ENCODE results near the gene ARMCX4.
"Not testable (repeated sequence)": the region's sequence is repeated elsewhere in the genome, so short reads cannot be mapped to it uniquely, and the experiment has no call there.

Gene ARMCX4

GRCh38 chrX:101485212-101485949 lies at the start of gene ARMCX4:
Gene ARMCX4 (plus strand): TSS chrX:101485456. CDS start chrX:101488590, 3,134 bp downstream.
- peak in 2 of 3 donors; percentile 11 to 12 for DNase-seq (ENCODE audit: low read depth in 3 of 3)

- DNase-seq (ENCODE audit: low read depth in 3 of 3) = no peak
These were observed 43.2 kb upstream of the ARMCX4 start for GRCh38 chrX:101442085-101442484.

GRCh38 chrX:101449279-101449678 lies 36.0 kb upstream of the ARMCX4 start:
- DNase-seq (ENCODE audit: low read depth in 3 of 3) = no peak

GRCh38 chrX:101450085-101450484 lies 35.2 kb upstream of the ARMCX4 start:
- DNase-seq (ENCODE audit: low read depth in 3 of 3) = no peak

DNA sequence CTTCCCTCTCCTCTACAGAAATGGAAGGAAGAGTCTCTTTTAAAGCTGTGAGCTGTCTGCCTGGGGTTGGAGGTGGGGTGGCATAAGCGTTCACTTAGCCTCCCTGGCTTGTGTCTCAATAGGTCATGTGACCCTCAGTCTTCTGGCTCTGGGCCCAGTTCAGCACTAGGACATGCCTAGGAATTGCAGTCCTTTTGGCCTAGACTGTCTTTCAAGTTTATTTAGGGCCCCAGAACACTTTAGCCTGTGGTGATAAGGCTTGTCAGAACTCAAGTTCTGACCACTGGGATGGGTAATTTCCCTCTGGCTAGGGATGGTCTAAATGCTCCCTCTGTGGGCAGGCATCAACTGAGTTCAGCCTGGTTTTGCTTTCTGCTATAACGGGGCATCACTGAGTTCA lies 34.3 kb upstream of the ARMCX4 start:
- no peak for DNase-seq (ENCODE audit: low read depth in 3 of 3)

- no peak for DNase-seq (ENCODE audit: low read depth in 3 of 3)
These were observed 33.2 kb upstream of the ARMCX4 start for GRCh38 chrX:101452056-101452455.

DNA sequence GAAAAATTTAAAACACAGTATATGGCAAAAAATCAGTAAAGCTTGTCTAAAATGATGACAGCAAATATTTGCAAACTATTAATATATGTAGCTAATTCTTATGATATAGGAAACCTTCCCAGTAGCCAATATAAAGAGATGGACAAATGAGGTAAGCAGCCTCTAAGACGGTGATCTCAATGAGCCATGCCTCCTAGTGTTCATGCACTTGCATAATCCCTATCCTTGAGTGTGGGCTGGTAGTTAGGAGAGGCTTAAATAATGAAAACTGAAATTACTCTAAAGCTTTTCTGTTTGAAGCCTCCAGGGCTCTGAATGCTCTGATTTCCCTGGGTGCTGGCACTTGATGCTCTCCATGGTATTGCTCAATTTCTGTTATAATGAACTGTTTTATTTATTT lies 24.6 kb upstream of the ARMCX4 start:
- no peak for DNase-seq (ENCODE audit: low read depth in 3 of 3)

DNA sequence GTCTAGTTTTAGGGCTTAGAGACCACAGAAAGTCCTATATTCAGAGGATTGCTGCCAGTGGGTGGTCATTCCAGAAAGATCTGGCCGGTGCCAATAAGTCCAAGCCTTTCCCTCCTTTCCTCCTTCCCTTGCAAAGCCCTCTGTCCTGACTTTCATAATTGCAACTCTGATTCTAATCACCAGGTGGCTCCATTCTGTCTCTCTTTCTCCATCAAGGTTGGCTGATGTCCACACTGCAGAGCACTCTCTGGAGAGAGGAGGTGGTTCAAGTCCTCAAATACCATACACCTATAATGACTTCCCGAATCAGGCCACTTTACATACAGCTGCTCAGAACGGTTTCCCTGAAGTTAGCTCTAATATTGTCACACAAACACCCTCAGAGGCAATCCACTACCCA lies 22.4 kb upstream of the ARMCX4 start:
- DNase-seq (ENCODE audit: low read depth in 3 of 3) = no peak

- DNase-seq (ENCODE audit: low read depth in 3 of 3) = no peak
These were observed 6.9 kb upstream of the ARMCX4 start for GRCh38 chrX:101478366-101478765.

DNA sequence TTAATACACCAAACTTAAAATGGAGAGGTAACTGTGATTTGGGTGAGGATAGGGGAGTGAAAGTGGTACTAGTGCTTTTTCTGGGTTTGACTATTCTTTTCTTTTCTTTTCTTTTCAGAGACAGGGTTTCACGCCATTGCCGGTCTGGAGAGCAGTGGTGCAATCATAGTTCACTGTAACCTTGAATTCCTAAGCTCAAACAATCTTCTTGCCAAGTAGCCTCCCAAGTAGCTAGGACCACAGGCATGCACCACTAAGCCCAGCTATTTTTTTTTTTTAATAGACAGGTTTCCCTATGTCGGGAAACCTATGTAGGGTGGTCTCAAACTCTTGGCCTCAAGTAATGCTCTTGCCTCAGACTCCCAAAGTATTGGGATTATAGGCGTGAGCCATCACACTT lies 3.0 kb upstream of the ARMCX4 start:
- no peak for DNase-seq (ENCODE audit: low read depth in 3 of 3)

DNA sequence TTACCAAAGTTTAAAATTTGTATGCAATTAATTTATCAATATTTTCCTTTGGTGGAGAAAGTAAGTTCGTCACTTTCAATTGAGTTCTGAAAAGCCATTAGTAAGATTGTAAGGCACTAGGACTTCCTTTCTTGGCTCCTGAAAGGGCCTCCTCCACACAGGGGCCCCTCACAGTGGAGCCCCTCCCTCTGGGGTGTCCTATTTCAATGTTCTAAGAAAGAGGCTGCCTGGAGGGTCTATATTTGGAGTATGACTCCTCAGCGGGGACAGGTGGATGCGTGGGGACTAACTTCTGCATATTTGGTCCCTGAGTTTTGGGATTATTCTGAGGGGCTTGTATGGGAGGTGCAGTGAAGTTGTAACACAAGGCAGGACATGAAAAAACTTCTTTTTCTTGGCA lies 1.6 kb upstream of the ARMCX4 start:
- DNase-seq (ENCODE audit: low read depth in 3 of 3) = no peak

- no peak for DNase-seq (ENCODE audit: low read depth in 3 of 3)
These were observed 1.1 kb upstream of the ARMCX4 start for GRCh38 chrX:101484135-101484534.

DNA sequence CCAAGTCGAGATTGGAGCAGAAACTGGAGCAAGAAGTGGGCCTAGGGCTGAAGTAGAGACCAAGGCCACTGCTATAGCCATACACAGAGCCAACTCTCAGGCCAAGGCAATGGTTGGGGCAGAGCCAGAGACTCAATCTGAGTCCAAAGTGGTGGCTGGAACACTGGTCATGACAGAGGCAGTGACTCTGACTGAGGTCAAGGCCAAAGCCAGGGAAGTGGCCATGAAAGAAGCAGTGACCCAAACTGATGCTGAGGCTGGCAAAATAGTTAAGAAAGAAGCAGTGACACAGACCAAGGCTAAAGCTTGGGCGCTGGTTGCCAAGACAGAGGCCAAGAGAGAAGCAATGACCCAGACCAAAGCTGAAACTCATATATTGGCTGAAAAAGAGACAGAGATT lies 3.5 kb downstream of the ARMCX4 start:
- DNase-seq (ENCODE audit: low read depth in 3 of 3) = no peak

DNA sequence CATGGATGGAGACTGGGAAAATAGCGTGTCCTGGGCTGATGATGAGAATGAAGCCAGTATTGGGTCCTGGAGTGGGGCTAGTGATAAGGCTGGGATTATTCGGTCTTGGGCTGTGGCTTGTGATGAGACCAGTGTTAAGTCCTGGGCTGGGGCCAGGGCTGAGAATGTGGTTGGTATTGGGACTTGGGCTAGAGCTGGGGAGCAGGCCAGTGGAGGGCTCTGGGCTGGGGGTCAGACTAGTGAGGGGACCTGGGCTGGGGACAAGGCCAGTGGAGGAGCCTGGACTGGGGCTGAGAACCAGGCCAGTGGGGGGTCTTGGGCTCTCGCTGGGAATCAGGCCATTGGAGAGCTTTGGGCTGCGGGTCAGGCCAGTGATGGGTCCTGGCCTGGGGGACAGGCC lies 6.7 kb downstream of the ARMCX4 start:
- no peak for DNase-seq (ENCODE audit: low read depth in 3 of 3)

DNA sequence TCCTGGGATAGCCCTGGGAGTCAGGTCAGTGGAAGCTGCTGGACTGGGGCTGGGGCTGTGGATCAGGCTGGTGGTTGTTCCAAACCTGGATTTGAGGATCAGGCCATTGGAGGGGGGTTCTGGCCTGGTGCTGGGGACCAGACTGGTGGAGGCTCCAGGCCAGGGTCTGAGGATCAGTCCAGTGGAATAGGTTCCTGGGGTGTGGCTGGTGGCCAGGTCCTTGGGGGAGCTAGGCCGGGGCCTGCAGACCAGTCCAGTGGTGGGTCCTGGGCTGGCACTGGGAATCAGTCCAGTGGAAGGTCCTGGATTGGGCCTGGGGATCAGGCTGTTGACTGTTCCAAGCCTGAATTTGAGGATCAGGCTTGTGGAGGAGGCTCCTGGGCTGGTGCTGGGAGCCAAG lies 8.0 kb downstream of the ARMCX4 start:
- DNase-seq (ENCODE audit: low read depth in 3 of 3) = no peak

DNA sequence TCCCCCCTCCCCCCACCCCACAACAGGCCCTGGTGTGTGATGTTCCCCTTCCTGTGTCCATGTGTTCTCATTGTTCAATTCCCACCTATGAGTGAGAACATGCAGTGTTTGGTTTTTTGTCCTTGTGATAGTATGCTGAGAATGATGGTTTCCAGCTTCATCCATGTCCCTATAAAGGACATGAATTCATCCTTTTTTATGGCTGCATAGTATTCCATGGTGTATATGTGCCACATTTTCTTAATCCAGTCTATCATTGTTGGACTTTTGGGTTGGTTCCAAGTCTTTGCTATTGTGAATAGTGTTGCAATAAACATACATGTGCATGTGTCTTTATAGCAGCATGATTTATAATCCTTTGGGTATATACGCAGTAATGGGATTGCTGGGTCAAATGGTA lies 17.7 kb downstream of the ARMCX4 start:
- DNase-seq (ENCODE audit: low read depth in 3 of 3) = not testable (repeated sequence)

- DNase-seq (ENCODE audit: low read depth in 3 of 3) = no peak
These were observed 22.1 kb downstream of the ARMCX4 start for GRCh38 chrX:101507372-101507771.

DNA sequence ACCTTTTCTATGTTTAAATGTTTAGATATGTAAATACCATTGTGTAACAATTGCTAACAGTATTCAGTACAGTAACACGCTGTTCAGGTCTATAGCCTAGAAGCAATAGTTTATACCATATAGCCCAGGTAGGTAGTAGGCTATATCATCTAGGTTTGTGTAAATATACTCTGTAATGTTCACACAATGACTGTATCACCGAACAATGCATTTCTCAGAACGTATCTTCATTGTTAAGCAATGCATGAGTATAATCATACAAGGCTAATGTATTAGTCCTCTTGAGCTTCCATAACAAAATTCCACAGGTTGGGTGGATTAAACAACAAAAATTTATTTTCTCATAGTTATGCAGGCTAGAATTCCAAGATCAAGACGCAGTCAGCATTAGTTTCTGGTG lies 22.7 kb downstream of the ARMCX4 start:
- DNase-seq (ENCODE audit: low read depth in 3 of 3) = no peak

DNA sequence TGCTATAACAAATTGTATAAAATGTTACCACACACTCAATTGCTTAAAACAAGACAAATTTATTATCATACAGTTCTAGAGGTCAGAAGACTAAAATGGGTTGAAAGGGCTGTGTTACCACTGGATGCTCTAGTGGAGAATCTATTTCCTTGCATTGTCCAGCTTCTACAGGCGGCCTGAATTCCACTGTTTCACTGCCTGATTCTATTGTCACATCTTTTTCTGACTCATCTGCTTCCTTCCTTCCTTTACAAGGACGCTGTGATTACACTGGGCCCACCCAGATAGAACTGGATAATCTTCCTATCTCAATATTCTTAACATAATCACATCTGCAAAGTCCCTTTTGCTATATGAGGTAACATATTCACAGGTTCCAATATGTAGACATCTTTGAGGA lies 45.7 kb downstream of the ARMCX4 start:
- DNase-seq (ENCODE audit: low read depth in 3 of 3) = no peak
